Urothelium cell line (cell line): ENCODE results near the gene ANKRD52.
"Not testable (repeated sequence)": the region's sequence is repeated elsewhere in the genome, so short reads cannot be mapped to it uniquely, and the experiment has no call there.

Experiments used
- DNase-seq: peaks from one replicate; pipeline ENCODE4 v3.0.0; 2011; ENCODE audit warnings: low spot score, mixed read lengths
- FAIRE-seq: peaks from 2 replicates; lab custom pipeline; 2011; peaks lifted over from hg19 to GRCh38; lab: Jason Lieb, UNC

ANKRD52 gene

DNA sequence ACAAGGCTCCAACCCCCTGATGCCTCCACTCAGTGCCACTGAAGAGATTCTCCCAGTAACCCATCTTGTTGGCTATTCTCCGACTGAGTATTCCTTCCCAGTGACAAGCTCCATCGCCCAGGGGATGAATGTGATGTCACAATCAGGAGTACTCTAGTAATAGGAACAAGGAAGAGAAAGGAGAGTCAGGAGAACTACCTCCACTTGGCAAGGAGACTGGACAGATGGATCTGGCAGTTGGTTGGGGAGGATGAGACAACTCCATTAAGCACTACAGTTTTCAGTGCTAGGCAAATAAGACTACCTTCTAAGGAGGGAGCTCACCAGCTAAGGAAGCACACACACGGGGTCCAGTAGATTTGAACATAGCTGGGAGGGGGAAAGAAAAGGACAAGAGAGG is 41.7 kb downstream of the ANKRD52 start:
- no peak for DNase-seq
- no peak for FAIRE-seq

DNA sequence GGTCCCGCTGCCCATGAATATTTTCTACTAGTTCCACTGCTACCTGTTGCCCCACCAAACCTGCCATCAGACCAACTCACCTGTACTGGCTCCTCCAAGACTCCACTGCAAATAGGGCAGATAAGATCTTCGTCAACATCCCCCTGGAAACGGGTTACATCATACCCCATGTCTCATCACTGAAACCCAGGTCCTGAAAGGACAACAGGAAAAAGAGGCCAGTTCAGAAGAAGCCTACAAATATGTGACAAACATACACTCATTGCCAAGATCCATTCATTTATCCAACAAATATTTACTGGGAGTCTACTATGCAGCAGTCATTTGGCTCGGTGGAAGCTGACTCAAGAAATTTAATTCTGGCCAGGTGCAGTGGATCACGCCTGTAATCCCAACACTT is 44.3 kb downstream of the ANKRD52 start:
- FAIRE-seq (no peak), DNase-seq (no peak)

DNA sequence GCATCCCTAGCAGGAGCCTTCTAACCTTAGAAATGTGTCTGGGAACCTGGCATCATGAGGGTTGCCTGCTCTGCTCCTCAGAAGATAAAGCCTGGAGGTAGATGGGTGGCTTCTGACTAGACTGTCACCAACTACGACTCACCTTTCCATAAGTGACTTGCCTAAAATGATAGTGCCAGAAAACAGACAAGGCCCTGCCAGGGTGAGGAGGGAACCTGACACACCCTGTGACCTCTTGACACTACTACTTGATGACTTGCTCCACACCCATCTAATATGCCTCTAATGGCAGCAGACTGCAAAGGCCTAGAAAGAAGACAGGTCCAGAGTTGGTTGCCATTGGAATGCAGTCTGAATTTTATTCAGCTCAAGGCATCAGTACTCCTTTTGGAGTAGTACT is 45.8 kb downstream of the ANKRD52 start:
- DNase-seq (no peak), FAIRE-seq (no peak)

DNA sequence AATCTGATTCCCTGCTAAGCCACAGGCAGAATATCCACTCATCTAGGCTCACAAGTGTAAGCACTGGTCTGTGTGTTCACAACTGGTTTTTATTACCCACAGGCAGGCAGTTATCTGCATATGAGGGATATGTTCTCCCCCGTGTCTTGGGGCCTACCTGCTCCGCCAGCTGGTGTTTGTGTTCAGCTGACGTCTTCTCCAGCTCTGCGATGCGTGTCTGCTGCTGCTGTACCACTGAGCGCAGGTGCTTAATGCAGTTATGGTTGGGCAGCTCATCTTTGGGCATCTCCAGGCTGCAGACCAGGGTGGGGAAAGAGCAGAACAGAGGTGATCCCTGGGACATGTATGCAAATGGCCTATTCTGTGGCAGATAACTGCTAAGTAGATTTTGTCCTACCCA is 50.2 kb downstream of the ANKRD52 start:
- no peak for FAIRE-seq
- DNase-seq = no peak

DNA sequence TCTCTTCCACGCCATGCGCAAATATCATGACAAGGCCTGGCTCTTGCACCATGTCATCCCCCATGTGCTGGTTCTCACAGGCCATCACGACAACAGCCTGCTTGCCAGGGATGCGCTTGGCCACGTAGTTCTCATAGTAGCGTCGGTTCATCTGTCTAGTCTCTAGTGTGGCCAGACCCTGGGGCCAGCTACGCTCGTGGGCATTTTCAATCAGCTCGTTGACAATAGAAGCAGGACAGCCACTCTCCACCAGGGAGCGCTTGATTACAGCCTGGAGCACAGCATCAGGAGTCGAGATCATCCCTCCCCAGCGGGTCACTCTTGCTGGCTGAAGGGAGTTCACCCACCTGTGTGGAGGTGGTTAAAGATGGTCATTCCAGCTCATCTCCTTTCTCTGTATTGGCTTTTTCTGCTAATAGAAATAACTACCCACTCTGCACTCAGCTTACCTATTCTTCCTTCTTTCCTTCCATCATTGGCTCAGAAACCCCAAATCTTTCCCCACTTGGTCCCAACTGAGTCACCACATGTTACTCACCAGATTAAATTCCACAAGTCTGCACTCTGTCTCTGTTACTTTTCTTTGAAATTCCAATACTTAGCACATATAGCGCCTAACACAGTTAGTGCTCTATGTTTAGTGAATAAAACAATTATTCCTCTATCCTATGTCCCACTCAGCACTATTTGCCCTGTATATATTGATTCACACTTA is 51.6 kb downstream of the ANKRD52 start:
- DNase-seq = no peak
- FAIRE-seq = no peak

DNA sequence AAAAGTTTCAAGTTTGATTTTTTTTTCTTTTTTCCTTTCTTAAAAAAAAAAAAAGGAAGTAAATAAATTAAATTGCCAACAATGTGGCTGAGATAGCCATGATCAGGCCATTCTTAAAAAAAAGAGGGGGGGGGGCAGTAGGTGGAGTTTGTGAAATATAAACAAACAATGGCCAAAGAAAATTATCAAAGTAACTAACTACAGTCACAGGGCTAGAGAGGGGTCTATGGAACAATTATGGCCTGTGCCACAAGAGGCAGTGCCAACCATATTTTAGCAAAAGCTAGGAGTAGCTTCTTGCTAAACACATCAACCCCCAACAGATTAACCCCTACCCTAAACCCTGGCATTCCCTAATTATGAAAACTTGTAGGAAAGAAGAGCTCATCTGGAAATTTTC is 52.7 kb downstream of the ANKRD52 start:
- FAIRE-seq (no peak), DNase-seq (no peak)

DNA sequence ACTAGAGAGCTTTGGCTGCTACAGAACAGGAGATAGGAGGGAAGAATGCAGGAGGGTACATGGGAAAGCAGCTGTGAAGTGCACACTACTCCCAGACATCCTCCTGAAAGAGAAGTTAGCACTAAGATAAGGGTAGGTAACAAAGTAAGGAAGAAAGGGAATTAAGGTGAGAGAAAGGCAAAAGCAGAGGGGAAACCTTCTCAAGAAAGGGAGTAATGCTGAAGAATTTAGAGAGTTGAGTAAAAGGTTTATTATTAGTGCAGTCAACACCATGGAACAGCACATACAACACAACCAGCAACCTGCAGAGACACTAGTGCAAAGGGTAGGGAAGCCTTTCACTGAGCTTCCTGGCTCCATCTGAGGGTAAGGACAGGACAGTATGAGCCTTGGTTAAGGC is 53.9 kb downstream of the ANKRD52 start:
- no peak for DNase-seq
- no peak for FAIRE-seq

DNA sequence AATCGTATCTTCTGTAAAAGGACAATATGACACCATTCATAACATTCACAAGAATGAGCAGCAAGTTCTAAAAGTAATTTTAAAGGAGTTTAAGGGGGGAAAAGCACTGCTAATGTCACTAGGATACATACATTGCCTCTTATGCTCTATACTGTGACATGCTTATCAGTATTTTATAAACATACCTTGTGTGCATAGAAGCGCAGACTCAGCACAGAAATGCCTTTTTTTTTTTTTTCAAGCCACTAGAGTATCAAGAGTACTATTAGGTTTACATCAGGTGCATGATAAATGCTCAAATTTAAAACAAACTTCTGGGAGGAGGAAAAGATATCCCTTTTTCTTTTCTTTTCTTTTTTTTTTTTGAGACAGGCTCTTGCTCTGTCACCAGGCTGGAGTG is 55.3 kb downstream of the ANKRD52 start:
- DNase-seq = no peak
- FAIRE-seq = no peak

DNA sequence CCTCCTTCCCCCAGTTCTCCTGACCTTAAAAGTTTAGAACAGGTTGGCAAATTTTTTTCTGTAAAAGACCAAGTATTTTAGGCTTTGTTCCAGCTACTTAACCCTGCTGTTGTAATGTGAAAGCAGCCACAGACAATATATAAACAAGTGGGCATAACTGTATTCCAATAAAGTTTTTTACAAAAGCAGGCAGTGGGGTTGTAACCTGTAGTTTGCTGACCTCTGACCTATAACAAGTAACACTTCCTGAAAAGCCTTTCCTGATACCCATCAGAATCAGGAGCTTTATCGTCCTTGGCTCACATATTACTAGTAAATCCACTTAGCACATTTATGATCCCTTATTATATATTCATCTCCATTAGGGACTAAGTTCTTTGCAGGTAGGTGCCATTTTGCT is 55.8 kb downstream of the ANKRD52 start:
- FAIRE-seq (no peak), DNase-seq (no peak)

DNA sequence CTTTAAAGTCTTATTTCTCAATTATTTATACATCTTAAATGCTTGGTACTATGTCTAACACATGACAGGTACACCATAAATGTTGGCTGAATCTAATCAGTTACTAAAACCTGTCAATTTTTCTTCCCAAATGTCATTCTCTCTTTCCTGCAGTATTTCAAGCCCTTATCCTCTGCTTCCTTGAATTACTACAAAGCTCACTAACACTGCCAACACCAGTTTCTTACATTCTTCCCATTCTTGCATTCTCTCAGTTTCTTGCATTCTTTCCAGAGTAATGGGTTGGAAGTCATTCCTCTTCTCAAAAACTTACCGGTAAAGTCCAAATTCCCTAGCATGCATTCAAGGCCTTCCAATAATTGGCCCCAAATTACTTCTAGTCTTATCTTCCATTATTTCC is 59.3 kb downstream of the ANKRD52 start:
- no peak for DNase-seq
- no peak for FAIRE-seq

DNA sequence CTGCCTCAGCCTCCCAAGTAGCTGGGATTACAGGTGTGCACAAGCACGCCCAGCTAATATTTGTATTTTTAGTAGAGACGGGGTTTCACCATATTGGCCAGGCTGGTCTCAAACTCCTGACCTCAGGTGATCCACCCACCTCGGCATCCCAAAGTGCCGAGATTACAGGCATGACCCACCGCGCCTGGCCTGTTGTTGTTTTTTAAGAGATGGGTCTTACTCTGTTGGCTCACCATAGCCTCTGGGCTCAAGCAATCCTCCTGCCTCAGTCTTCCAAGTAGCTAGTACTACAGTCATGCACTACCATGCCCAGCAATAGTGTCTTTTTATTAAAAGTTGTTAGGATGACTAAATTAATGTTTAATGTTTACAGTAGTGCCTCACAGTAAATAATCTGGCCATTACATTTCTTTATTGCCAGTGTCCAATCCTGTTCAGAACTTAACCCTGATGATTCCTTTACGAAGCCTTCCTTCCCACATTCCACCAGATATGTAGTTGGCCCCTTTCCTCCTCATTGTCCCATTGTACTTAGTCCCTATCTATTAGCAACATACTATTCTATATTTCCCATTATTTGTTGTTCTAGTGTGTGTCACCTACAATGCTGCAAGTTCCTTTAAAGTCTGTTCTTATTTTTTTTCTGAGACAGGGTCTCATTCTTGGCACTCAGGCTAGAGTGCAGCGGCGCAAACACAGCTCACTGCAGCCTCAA is 60.1 kb downstream of the ANKRD52 start:
- no peak for DNase-seq
- FAIRE-seq = no peak

DNA sequence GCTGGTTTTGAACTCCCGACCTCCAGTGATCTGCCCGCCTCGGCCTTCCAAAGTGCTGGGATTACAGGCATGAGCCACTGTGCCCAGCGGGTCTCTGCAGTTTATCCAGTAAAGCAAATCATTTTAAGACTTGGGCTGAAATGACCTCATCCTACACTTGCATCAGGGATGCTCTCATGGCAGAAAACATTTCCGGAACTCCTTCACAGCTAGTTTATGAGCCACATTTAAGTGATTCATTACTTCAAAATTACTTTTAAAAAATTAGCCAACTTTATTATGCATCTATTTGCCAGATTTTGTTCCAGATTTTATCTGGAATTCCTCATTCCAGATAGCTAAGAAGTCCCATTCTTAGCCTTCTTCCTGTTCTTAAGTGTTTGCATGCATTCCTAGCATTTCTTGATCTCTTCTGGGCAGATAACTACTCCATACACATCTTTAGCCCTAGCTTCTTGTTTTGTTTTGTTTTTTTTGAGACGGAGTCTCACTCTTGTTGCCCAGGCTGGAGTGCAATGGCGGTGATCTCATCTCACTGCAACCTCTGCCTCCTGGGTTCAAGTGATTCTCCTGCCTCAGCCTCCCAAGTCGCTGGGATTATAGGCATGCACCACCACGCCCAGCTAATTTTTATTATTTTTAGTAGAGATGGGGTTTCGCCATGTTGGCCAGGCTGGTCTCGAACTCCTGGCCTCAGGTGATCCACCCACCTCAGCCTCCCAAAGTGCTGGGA is 61.2 kb downstream of the ANKRD52 start:
- peak; percentile 45 for DNase-seq
- not testable (repeated sequence) for FAIRE-seq

DNA sequence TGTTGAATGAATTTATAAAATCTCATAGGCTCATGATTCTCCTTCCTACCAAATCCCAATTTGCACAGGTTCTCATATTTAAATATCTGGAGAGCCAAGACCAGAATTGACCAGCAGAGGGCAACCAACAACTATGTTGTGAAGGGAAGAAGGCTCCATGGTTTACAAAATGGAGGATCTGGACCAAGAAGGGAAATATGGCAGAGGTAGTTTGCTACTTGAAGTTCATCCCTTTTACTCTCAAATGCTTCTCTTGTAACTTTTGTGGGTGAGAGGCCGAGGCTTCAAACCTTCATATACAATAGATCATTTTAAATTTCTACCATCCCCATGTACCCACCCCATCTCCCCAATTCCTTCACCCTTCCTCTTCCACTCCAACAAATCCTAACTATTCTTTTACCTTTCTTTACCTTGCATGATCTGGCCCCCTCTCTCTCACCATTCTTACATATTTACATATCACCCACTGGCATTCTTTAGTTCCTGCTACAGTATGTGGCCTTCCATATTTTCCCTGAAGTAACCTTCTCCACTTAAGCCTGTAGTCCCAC is 65.1 kb downstream of the ANKRD52 start:
- FAIRE-seq = no peak
- DNase-seq = peak; percentile 61

DNA sequence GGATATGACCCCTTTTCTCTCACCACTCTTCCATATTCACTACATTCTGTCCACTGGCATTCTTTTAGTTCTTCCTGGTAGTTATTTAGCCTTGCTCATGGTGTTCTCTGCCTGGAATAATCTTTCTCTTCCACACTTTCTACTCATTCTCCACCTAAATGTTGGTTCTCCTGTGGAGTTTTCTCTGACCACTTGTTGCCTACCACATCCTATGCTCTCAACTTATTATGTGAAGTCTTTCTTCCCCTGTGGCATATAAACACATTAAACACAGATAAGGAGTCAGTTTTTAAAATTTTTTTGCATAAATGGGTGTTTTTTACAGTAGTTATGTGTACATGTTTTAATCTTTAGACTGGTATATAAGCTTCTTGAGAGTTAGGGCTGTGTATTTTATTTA is 65.6 kb downstream of the ANKRD52 start:
- FAIRE-seq (no peak), DNase-seq (no peak)

DNA sequence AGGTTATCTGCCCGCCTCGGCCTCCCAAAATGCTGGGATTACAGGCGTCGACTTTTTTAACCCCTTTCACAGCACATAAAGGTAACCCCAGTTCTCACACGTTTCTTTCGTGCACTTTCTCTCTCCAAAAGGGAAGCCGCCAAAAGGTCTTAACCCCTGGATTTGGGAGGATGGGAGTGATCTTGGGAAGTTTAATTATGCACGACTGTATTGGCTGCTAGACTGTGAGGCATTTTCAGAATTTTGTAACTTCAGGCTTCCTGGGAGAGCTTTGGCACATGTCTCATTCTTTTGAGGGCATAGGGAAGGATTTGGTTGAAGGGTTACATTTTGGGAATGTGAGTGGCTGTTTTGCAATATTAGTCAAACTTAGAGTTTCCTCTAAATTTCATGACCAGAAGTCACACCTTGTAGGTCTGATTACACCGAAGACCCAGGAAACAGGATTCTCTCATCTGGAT is 67.5 kb downstream of the ANKRD52 start:
- DNase-seq (no peak), FAIRE-seq (no peak)

DNA sequence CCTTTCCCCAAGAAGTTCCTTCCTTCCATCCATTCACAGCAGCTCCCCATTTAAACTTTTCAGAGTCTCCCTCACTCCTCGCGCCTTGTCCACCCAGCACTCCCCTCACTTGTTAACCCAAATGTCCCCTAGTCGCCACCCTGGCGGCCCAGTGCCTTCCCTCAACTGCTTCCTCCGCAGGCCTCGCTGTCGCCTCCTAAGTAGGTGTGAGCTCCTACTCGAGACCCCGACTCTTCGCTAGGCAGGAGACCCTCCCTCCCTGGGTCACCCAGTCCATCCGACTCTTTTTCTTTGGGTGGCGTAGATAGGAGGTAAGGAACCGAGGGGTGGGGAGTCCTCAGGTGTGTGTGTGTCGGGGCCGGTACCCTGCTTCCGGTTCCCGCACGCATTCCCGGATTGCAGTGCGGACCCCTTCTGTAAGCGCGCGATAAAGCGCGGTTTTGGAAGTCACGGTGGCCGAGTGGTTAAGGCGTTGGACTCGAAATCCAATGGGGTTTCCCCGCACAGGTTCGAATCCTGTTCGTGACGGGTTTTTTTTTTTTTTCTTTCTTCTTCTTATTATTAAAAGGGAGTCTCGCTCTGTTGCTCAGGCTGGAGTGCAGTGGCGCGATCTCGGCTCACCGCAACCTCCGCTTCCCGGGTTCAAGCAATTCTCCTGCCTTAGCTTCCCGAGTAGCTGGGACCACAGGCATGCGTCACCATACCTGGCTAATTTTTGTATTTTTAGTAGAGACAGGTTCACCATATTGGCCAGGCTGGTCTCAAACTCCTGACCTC is 68.1 kb downstream of the ANKRD52 start:
- DNase-seq (peak; percentile 82), FAIRE-seq (no peak)

DNA sequence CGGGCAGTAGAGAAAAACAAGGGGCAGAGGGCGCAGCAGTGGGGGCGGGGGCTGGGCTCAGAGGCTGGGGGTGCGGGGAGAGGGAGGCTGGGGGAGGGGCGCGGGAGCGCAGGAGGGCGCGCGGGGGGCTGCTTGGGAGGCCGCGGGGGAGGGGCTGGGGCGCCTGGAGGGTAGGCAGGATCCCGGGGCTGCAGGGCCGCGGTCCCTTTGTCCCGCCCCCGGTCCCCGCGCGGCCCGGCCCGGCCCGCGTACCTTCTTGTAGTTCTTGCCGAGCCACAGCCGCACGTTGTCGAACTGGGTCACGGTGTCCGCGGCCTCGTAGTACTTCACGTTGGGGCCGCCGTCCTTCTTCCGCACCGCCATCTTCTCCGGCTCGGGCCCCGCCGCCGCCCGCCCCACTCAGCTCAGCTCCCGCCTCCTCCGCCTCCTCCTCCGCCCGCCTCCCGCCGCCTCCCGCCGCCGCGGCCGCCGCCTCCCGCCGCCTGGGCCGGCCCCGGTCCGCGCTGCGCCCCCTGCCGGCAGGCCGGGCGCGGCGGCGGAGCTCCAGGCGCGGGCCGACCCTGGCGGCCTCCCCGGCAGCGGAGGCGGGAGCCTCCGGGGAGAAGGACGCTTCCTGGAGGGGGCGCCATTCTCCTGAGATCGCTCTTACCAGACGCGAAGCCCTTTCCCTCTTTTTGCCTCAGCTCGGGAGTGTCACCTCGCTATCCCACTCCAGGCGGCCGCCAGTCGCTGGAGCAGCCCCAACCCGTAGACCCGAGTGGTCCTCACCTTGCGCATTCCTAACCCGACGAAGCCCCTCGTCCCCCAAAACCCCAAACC is 68.9 kb downstream of the ANKRD52 start, which contains the start of gene SMARCC2:
Gene SMARCC2 (minus strand): TSS at position 385 of the 819 bp plus-strand sequence. CDS start 22 bp downstream, at position 363.
- DNase-seq = peak; percentile 95
- FAIRE-seq = no peak

DNA sequence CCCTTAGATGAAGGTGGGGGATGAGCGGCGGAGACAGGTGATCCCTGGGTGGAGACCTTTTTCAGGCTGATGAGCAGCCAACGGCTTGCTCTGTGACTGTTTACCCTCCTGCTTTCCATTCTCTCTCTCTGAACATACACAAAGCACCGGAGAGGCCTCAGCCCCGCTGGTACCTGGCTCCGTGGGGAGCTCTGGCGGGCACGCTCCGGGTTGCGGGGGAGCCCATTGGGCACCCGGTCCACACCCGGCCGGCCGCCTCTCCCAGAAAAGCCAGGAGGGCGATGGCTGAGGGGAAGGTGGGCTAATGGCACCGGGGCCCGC is 69.4 kb downstream of the ANKRD52 start:
- DNase-seq (no peak), FAIRE-seq (no peak)

DNA sequence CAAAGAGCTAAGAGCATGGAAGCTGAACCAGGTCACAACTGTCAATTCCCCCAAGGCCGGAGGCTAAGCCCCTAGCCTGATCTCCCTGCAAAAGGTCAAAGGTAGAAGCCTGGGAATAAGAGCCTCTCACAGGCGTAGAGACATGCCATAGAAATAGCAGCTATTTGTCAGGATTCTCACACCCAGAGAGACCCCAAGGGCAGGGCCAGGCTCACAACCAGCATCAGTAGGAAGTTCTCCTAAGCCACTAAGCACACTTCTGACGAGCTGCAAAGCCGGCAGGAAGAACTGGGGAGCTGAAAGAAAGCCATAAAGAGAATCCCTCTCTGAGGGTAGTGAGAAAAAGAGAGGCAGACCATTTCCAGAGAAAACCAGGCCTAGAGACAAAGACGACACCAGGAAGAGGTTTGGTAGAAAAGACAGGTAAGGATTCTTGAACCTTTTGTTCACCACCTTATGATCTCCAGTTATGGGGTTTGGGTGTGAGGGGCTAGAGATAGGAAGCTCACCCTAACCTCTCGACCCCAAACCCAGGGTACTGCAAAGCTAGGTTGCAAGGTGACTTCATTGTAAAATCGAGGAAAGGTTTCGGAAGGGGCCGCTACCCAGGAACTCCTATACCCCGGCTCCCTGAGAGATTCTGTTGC is 69.9 kb downstream of the ANKRD52 start:
- FAIRE-seq (no peak), DNase-seq (no peak)
